Mucosa of gallbladder (tissue), 1 donor: ENCODE measurements around the gene NAXE. TPM values are rescaled to one million over a fixed set of nuclear protein-coding genes. Genes with fewer than 3 reads are reported as not detected.
"Not testable (repeated sequence)": the region's sequence is repeated elsewhere in the genome, so short reads cannot be mapped to it uniquely, and the experiment has no call there.

Experiments
- DNase-seq: peaks from one replicate; pipeline ENCODE4 v3.0.0-alpha.2; 2020; ENCODE audit warnings: low spot score
- total RNA-seq: library from RNA; stranded (reverse); gene quantifications from one replicate; pipeline ENCODE4 v1.2.1, GENCODE V29; 2021
- donor health status: DM: no; HTN: no; CAD: no.

The NAXE gene
- total RNA-seq, 1 donor from 2014 or later, result 99.0 TPM

DNA sequence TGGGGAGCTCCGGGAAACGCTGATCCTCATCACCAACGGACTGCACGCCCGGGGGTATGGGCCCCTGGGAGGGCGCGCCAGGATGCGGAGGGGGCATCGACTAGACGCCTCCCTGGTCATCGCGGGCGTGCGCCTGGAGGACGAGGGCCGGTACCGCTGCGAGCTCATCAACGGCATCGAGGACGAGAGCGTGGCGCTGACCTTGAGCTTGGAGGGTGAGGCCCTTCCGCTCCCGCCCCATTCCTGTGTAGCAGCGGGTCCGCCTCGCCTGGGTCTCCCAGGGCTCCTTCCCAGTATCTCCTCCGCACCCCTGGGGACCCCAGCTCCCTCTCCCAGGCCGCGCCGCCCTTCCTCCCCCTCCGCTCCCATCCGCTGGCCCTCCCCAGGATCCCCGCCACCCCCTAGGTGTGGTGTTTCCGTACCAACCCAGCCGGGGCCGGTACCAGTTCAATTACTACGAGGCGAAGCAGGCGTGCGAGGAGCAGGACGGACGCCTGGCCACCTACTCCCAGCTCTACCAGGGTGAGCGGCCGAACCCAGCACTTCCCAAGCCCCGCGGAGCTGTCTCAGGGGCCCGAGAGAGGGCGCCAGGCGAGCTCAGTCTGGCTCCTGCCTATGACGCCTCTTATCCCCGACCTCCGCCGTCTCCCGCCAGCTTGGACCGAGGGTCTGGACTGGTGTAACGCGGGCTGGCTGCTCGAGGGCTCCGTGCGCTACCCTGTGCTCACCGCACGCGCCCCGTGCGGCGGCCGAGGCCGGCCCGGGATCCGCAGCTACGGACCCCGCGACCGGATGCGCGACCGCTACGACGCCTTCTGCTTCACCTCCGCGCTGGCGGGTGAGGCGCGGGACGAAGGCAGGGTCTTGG lies 32.6 kb downstream of the NAXE start:
- DNase-seq, result no peak

DNA sequence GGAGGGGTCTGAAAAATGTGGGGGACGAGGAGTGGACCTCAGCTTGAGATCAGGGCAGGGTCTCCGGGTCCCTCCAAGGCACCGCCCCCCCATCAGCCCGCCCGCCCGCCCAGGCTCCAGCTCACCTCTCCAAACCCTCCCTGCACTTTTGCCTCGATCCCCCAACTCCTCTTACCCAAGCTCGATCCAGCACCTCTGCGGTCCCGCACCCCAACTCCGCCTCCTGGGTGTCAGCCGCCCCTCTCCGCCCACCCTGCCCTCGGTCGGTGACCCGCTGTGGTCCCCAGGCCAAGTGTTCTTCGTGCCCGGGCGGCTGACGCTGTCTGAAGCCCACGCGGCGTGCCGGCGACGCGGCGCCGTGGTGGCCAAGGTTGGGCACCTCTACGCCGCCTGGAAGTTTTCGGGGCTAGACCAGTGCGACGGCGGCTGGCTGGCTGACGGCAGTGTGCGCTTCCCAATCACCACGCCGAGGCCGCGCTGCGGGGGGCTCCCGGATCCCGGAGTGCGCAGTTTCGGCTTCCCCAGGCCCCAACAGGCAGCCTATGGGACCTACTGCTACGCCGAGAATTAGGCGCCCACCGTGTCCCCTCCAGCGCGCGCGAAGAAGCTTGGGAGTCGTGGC lies 33.3 kb downstream of the NAXE start:
- DNase-seq, result no peak

- DNase-seq, result no peak
Observed at GRCh38 chr1:156625436-156626078, 34.0 kb downstream of the NAXE start.

DNA sequence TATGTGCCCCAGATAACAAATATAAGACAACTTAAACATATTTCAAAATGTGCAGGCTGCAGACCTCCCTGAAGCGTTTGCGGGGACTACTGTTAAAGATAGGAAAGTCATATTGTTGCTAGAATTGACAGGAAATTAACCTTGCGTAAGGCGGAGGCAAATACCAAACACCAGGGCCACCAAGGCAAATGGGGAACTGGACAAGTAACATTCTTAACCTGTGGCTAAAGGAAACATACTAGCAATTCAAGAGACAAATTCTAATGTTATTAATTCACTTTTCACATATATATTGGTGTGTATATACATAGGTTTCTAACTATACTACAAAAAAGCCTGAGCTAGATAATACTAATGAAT lies 34.5 kb downstream of the NAXE start:
- DNase-seq, result no peak

DNA sequence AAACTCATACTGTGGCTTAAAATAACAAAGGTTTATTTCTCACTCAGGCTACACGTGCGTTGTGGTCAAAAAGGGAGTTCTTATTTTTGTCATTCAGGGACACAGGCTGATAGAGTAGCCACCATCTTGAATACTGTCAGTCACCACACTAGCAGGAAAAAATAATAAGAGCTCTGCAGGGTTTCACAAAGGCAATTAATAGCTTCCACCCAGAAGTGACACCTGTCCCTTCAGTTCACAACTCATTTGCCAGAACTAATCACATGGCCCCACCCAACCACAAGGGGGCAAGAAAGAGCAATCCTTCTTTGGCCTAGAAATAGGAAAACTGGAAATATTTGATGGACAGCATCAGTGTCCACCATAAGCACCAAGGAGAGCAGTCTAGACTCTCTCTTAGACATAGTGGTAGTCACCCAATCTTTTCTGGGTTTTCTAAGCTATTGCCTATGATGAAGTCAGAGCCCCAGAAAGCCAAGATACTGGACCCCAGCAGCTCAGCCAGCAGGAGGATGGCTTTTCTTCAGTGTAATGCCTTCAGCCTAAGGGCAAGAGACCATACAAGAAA lies 35.8 kb downstream of the NAXE start:
- DNase-seq, result no peak

DNA sequence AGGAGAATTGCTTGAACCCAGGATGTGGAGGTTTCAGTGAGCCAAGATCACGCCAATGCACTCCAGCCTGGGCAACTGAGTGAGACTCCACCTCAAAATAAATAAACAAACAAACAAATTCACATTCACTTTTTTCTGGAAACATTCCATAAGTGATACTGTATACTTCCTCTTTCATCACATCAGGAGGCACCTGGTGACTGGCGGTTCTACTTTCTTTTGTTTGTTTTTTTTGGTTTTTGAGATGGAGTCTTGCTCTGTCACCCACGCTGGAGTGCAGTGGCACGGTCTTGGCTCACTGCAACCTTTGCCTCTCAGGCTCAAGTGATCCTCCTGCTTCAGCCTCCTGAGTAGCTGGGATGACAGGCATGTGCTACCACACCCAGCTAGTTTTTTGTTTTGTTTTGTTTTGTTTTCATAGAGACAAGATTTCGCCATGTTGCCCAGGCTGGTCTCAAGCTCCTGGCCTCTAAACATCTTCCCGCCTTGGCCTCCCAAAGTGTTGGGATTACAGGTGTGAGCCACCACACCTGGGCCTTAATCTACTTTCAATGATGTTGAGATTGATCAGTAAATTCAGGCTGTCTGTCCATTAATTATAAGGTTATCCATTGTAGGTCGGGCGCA lies 38.4 kb downstream of the NAXE start:
- no peak for DNase-seq

DNA sequence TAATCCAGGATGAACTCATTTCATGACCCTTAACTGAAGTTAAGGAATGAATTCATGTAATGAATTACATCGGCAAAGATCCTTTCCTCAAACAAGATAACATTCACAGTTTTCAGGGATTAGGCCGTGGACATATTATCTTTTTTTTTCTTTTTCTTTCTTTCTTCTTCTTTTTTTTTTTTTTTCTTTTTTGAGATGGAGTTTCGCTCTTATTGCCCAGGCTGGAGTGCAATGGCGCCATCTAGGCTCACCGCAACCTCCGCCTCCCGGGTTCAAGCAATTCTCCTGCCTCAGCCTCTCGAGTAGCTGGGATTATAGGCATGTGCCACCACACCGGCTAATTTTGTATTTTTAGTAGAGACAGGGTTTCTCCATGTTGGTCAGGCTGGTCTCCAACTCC lies 39.6 kb downstream of the NAXE start:
- DNase-seq, result not testable (repeated sequence)

GRCh38 chr1:156632355-156632754 lies 40.8 kb downstream of the NAXE start:
- DNase-seq, result no peak

DNA sequence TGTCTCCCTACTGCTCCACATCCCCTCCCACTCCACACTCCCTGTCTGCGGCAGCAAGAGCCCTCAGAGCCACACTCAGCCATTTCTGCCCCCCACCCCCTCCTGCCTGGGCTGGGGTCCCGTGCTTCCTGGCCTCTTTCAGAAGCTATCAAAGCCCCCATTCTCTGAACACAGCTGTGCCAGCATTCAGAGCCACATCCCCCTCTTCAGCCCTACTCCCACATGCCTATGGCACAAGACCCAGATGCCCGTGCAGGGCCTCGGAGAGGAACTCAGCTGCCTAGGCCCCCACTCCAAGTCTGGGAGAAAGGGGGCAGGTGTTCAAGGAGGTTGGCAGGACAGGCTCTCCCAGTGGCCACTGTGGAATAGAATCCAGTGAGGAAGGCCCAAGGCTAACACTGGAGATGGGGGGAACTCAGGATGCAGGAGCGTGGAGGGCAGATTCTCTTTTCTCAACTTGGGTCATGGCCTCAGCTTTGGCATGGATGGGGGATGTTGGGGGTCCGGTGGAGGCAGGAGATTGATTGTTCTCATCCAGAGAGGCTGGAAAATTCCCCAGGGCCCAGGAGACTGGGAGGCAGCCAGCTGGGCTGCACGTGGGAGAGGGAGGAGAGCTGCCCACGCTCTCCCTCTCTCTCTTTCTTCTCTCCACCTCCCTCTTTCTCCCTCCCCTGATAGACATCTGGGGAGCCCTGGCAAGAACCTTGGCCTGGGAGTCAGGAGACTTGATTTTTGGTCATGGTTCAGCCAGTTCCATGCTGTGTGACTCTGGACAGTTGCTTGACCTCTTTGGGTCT lies 46.8 kb downstream of the NAXE start:
- DNase-seq, result no peak

GRCh38 chr1:156639601-156640101 lies 48.1 kb downstream of the NAXE start:
- DNase-seq, result no peak

- DNase-seq, result no peak
Observed at GRCh38 chr1:156640842-156641706, 49.5 kb downstream of the NAXE start.

DNA sequence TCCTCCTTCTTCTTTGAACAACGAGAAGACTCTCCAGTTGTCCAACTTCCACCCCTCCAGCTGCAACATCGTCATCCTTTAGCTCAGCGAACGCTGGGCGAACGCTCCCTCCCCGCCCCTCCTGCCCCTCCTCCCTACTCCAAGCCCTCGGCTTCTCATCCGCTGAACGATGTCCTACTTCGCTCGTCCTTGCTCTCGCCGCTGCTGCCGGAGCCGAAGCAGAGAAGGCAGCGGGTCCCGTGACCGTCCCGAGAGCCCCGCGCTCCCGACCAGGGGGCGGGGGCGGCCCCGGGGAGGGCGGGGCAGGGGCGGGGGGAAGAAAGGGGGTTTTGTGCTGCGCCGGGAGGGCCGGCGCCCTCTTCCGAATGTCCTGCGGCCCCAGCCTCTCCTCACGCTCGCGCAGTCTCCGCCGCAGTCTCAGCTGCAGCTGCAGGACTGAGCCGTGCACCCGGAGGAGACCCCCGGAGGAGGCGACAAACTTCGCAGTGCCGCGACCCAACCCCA lies 50.2 kb downstream of the NAXE start, which contains the start of gene BCAN:
BCAN (plus strand) TSS at position 357 of the 504 bp plus-strand sequence. CDS start 3,938 bp downstream, outside the sequence.
- no peak for DNase-seq

DNA sequence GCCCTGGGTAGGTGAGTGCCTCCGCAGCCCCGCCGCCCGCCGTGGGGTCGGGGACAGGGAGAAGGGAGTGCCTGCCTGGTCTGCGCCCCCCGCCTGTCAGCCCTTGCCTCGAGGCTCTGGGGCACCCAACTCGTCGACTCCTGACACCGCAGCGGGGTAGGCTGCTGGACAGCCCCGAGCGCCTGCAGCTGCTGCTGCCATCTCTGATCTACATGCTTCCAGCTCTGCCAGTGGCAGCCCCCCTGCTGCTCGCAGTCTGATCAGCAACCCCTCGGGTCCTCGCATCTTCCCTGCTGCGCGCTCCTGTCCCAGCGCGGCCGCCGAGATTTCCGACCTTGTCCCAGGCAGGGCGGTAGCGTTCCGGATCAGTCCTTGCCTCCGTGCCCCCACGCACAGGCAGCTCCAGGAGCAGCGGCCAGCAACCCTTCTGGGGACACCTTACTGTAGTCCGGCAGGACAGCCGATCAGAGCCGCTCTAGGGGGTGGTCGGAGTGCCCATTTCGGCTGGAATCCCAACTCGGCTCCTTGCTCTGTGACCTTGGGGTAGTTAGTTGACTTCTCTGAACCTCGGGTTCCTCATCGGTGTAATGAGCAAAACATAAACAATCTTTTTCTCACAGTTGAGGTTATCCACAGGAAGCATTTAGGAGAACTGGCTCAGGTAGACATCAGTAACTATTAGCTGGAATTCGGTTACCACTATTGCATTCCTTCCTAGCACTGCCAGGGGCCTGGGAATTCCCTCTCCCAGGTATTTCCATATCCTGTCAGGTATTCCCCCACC lies 50.9 kb downstream of the NAXE start:
- no peak for DNase-seq

GRCh38 chr1:156643049-156643777 lies 51.6 kb downstream of the NAXE start:
- DNase-seq, result no peak

DNA sequence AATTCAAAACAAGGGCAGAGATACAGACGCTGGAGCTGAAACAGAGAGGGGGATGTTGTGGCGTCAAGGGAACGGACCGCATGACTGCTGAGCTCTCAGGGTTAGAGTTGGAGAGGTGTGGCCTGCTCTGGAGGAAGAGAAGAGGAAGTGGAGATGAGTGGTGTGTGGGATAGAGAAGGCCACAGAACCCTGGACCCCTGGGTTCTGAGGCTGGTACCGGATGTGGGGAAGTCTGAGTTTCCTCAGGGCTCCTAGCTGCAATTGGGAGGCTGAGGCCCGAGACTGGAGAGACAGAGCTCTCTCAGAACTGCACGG lies 52.2 kb downstream of the NAXE start:
- no peak for DNase-seq
